D341Med (cell line): ENCODE results near the gene MAP3K6.
A peak's percentile ranks its signal among the peaks of the same experiment; 100 is the strongest.

Experiments used
- DNase-seq: peaks from one replicate; pipeline ENCODE4 v3.0.0; 2012; ENCODE audit warnings: low spot score

MAP3K6 gene

GRCh38 chr1:27372808-27373690 is 6.3 kb upstream of the MAP3K6 start:
- DNase-seq, result no peak

- DNase-seq, result no peak
Measured at GRCh38 chr1:27372022-27372807, 5.5 kb upstream of the MAP3K6 start.

- no peak for DNase-seq
Measured at GRCh38 chr1:27368869-27369582, 2.3 kb upstream of the MAP3K6 start.

GRCh38 chr1:27367160-27367650 is 444 bp upstream of the MAP3K6 start:
- DNase-seq, result no peak

- DNase-seq, result peak; percentile 83
Measured at GRCh38 chr1:27366113-27366410, 699 bp downstream of the MAP3K6 start.

- DNase-seq, result peak; percentile 90
Measured at GRCh38 chr1:27365372-27366112, 1.2 kb downstream of the MAP3K6 start.

- DNase-seq, result no peak
Measured at GRCh38 chr1:27364696-27365371, 1.9 kb downstream of the MAP3K6 start.

GRCh38 chr1:27363766-27364695 is 2.7 kb downstream of the MAP3K6 start:
- DNase-seq, result no peak

- no peak for DNase-seq
Measured at GRCh38 chr1:27361553-27361952, 5.2 kb downstream of the MAP3K6 start.

- no peak for DNase-seq
Measured at GRCh38 chr1:27361044-27361402, 5.7 kb downstream of the MAP3K6 start.

- DNase-seq, result no peak
Measured at GRCh38 chr1:27360159-27361043, 6.4 kb downstream of the MAP3K6 start.

- no peak for DNase-seq
Measured at GRCh38 chr1:27359822-27360158, 7.0 kb downstream of the MAP3K6 start.

- no peak for DNase-seq
Measured at GRCh38 chr1:27358928-27359313, 7.8 kb downstream of the MAP3K6 start.

GRCh38 chr1:27358038-27358927 is 8.5 kb downstream of the MAP3K6 start:
- DNase-seq, result no peak

- peak; percentile 91 for DNase-seq
Measured at GRCh38 chr1:27357281-27358037, 9.3 kb downstream of the MAP3K6 start.

GRCh38 chr1:27356619-27357280 is 10.0 kb downstream of the MAP3K6 start:
- no peak for DNase-seq

GRCh38 chr1:27356277-27356618 is 10.5 kb downstream of the MAP3K6 start:
- no peak for DNase-seq
